ENCODE results near the gene SASH3. TPM values are rescaled to one million over a fixed set of nuclear protein-coding genes. Genes with fewer than 3 reads are reported as not detected.

SASH3 gene
- total RNA-seq, 2 donors from 2014 or later = not detected

GRCh38 chrX:129743821-129744220, 35.9 kb upstream of the SASH3 start:
- Histone ChIP-seq H3K9ac (ENCODE audit: extremely low read depth, low read length, poor library complexity, severe bottlenecking) (no peak overlapping the region), H3K9me3 (ENCODE audit: control insufficient read depth, low read length) (no peaks in the 10 kb centered on the region), H3K36me3 (ENCODE audit: control insufficient read depth, insufficient read depth, low read length) (no peaks in the 10 kb centered on the region), H3K27me3 (ENCODE audit: control insufficient read depth, insufficient read depth, low read length, poor library complexity, severe bottlenecking) (no peaks in the 10 kb centered on the region), H3K27ac (ENCODE audit: low read depth, low read length) (no peak overlapping the region), H3K4me3 (ENCODE audit: low read length) (no peak overlapping the region), H3K4me1 (ENCODE audit: control insufficient read depth, insufficient read depth, low read length) (no peaks in the 10 kb centered on the region)
- no peaks in the 10 kb centered on the region for H3K36me3 Mint-ChIP-seq (ENCODE audit: low read depth)
- TF ChIP-seq CTCF (conservative IDR thresholded peaks at IDR 0.05) = no peak
- peaks cover 7% of the 10 kb centered on the region for H3K27me3 Mint-ChIP-seq (ENCODE audit: insufficient read depth)
- no peak overlapping the region for H3K4me3 Mint-ChIP-seq
- H3K9me3 Mint-ChIP-seq = no peaks in the 10 kb centered on the region
- DNase-seq = no peak
- H3K27ac Mint-ChIP-seq = no peak overlapping the region
- 92% methylated on average over 3 of the region's 4 CpGs; no CpG with 5 or more reads in 1 of the 2 experiments for WGBS, 2 experiments (ENCODE audit: insufficient coverage in 1 of 2, insufficient read length in 1 of 2)
- peaks cover 12% of the 10 kb centered on the region for H3K4me1 Mint-ChIP-seq

DNA sequence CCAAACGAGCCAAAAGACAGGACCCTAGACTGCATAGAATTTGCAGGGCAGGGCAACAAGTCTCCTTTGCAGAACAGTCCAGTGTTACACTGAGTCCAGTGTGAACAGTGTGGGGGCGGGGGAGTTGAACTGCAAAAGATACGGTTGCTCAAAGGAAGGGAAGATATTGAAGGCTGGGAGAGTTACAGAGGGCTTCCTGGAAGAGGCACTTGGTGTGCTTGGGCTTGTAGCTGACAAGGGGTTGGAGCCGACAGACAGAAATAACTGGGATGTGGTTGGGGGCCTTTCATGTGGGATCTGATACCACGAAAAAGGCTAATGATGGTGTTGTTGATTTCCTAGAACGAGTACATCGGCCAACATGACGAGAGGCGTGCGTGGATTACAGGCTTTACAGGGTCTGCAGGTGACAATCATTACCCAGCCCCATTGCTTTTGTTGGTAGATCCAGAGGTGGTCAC, 34.9 kb upstream of the SASH3 start:
- DNase-seq = no peak
- H3K4me3 ChIP-seq (ENCODE audit: low read length) = no peak overlapping the region
- WGBS, 2 experiments (ENCODE audit: insufficient coverage in 1 of 2, insufficient read length in 1 of 2) = 60 to 93% methylated on average over 1 to 10 of the region's 10 CpGs
- no peaks in the 10 kb centered on the region for H3K9me3 Mint-ChIP-seq
- H3K9ac ChIP-seq (ENCODE audit: extremely low read depth, low read length, poor library complexity, severe bottlenecking) = no peak overlapping the region
- no peak for TF ChIP-seq CTCF (conservative IDR thresholded peaks at IDR 0.05)
- H3K36me3 Mint-ChIP-seq (ENCODE audit: low read depth) = no peaks in the 10 kb centered on the region
- no peak overlapping the region for H3K27ac ChIP-seq (ENCODE audit: low read depth, low read length)
- no peaks in the 10 kb centered on the region for H3K27me3 ChIP-seq (ENCODE audit: control insufficient read depth, insufficient read depth, low read length, poor library complexity, severe bottlenecking)
- no peaks in the 10 kb centered on the region for H3K36me3 ChIP-seq (ENCODE audit: control insufficient read depth, insufficient read depth, low read length)
- H3K4me1 ChIP-seq (ENCODE audit: control insufficient read depth, insufficient read depth, low read length) = no peaks in the 10 kb centered on the region
- peaks cover 6% of the 10 kb centered on the region for H3K27me3 Mint-ChIP-seq (ENCODE audit: insufficient read depth)
- H3K4me1 Mint-ChIP-seq = peaks cover 6% of the 10 kb centered on the region
- H3K27ac Mint-ChIP-seq = no peak overlapping the region
- H3K9me3 ChIP-seq (ENCODE audit: control insufficient read depth, low read length) = no peaks in the 10 kb centered on the region
- H3K4me3 Mint-ChIP-seq = no peak overlapping the region

- no peak for DNase-seq
- H3K9ac ChIP-seq (ENCODE audit: extremely low read depth, low read length, poor library complexity, severe bottlenecking) = no peak overlapping the region
- no peak overlapping the region for H3K27ac ChIP-seq (ENCODE audit: low read depth, low read length)
- peaks cover 6% of the 10 kb centered on the region for H3K4me1 Mint-ChIP-seq
- no peaks in the 10 kb centered on the region for H3K36me3 ChIP-seq (ENCODE audit: control insufficient read depth, insufficient read depth, low read length)
- H3K27me3 ChIP-seq (ENCODE audit: control insufficient read depth, insufficient read depth, low read length, poor library complexity, severe bottlenecking) = no peaks in the 10 kb centered on the region
- H3K9me3 Mint-ChIP-seq = no peaks in the 10 kb centered on the region
- H3K27me3 Mint-ChIP-seq (ENCODE audit: insufficient read depth) = peaks cover 6% of the 10 kb centered on the region
- 97 to 100% methylated on average over 1 to 7 of the region's 7 CpGs for WGBS, 2 experiments (ENCODE audit: insufficient coverage in 1 of 2, insufficient read length in 1 of 2)
- H3K4me1 ChIP-seq (ENCODE audit: control insufficient read depth, insufficient read depth, low read length) = no peaks in the 10 kb centered on the region
- no peak overlapping the region for H3K4me3 ChIP-seq (ENCODE audit: low read length)
- H3K27ac Mint-ChIP-seq = no peak overlapping the region
- TF ChIP-seq CTCF (conservative IDR thresholded peaks at IDR 0.05) = no peak
- no peaks in the 10 kb centered on the region for H3K9me3 ChIP-seq (ENCODE audit: control insufficient read depth, low read length)
- H3K36me3 Mint-ChIP-seq (ENCODE audit: low read depth) = no peaks in the 10 kb centered on the region
- no peak overlapping the region for H3K4me3 Mint-ChIP-seq
Observed at GRCh38 chrX:129746557-129747470, 32.9 kb upstream of the SASH3 start.
